GM12801 (cell line): ENCODE measurements around the gene CD7.

Source experiments
- TF ChIP-seq, protein P1 (sequence below): IDR thresholded peaks from one replicate; pipeline ENCODE4 v1.5.1; 2011; ENCODE audit warnings: control low read depth; ENCODE audit not compliant: insufficient read length; ENCODE audit errors: extremely low read depth

CD7 gene

GRCh38 chr17:82311971-82312370 is 5.4 kb downstream of the CD7 start:
- TF ChIP-seq, protein P1, sequence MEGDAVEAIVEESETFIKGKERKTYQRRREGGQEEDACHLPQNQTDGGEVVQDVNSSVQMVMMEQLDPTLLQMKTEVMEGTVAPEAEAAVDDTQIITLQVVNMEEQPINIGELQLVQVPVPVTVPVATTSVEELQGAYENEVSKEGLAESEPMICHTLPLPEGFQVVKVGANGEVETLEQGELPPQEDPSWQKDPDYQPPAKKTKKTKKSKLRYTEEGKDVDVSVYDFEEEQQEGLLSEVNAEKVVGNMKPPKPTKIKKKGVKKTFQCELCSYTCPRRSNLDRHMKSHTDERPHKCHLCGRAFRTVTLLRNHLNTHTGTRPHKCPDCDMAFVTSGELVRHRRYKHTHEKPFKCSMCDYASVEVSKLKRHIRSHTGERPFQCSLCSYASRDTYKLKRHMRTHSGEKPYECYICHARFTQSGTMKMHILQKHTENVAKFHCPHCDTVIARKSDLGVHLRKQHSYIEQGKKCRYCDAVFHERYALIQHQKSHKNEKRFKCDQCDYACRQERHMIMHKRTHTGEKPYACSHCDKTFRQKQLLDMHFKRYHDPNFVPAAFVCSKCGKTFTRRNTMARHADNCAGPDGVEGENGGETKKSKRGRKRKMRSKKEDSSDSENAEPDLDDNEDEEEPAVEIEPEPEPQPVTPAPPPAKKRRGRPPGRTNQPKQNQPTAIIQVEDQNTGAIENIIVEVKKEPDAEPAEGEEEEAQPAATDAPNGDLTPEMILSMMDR, result no peak

- TF ChIP-seq, protein P1, result no peak
These were observed 6.5 kb downstream of the CD7 start for GRCh38 chr17:82310877-82311276.

- TF ChIP-seq, protein P1, result no peak
These were observed 7.5 kb downstream of the CD7 start for GRCh38 chr17:82309656-82310570.

DNA sequence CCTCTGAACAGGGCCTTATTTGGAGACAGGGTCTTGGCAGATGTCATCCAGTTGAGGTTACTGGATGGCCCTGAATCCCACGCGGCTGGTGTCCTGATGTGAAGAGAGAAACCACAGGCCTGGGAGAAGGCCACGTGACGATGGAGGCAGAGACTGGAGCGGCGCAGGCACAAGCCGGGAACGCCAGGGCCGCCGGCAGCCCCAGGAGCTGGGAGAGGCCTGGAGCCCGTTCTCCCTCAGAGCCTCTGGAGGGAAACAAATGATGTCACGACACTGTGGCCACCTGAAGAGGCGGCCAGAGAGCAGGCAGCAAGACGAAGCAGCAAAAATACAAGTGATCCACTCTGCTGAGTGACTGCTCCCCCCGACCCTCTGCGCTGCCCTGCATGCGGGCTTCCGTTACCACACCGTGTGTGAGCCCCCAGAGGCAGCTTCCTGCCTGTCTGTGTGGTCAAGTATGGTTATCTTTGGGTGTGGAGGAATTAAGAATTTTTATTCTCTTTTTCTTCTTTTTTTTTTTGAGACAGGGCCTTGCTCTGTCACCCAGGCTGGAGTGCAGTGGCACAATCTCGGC is 11.6 kb downstream of the CD7 start:
- TF ChIP-seq, protein P1, result no peak

DNA sequence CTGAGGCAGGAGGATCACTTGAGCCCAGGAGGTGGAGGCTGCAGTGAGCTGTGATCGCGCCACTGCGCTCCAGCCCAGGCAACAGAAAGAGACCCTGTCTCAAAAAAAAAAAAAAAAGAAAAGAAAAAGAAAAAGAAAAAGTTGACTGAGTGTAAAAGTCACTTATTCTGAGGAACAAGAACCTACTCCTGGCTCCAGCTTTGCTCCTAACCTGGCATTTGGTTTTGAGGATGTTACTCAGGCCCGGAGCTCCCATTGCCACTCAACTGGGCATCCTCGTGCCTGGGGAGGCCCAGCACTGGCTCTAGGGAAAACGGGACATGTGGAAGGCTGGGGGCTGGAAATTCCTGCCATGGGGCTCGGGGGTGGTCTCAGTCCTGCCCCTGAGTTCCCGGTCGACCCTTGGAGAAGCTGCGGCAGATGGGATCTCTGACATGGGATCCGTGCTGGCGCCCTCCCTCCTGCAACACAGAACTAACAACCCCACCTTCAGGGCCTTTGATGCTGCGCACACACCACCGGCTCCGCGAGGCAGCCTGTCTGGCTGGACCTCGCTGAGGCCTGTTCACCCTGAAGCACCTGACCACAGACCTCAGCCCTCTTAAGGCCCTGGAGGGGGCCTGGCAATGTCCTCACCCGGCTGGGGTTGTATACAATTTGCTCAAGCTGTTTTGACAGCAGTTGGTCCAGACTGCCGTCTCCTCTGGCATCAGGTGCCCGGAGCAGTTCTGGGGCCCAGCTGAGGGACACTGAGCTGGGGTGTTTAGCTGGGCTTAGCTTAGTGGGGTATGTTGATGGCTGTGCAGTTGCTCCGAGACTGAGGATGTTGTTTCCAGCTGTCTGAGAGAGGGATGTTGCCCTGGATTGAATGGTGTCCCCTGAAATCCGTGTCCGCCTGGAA is 12.3 kb downstream of the CD7 start:
- TF ChIP-seq, protein P1, result no peak

DNA sequence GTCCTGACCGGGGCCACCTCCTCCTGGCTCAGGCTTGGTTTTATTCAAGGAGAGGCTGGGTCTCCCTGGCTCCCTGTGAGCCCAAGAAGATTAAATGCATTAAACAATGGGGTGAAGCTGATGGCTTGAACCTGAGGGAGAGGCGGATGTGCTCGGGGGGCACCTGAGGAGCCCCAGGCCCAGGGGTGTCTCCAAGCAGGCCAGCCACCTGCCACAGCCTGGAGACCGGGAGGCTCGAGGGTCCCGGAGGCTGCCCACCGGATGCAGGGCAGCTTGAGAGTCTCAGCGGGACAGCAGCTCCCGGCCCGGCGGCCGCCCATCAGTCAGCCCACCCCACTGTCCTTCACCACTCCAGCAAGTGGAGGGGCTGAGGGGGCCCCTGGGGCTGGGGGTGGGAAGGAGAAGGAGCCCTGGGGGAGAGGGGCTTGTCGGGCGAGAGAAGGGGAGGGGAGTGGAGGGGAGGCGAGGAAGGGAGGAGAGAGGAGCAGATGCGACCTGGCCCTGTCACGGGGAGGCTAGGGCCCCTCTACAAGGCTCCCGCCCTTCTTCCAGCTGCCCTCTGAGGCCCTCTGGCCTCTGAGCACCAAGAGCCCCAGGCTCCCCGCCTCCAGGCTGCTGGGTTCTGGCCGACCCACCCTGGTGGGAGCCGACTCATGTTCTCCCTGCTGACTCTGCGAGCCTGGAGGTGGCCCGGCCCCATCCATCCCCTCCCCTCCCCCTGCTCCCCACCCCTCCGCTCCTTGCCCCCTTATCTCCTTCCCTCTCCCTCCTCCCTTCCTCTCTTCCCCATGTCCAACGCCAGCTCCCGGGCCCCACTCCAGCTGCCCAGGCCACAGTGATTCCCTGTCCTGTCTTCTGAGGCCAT is 13.2 kb downstream of the CD7 start:
- TF ChIP-seq, protein P1, result no peak
